Loucy (cell line): Measurements from ENCODE around the gene NUB1.

Source experiments
- H2AFZ ChIP-seq: fragments of 200-600 bp; sonication (generic); 2 replicates; pipeline ENCODE4 v1.6.0; 2016; ENCODE audit warnings: antibody characterized with exemption, mild to moderate bottlenecking, low read length, moderate library complexity
- H3F3A ChIP-seq: fragments of 200-600 bp; 2 replicates; pipeline ENCODE4 v1.6.0; 2016; ENCODE audit warnings: antibody characterized with exemption, low read depth, mild to moderate bottlenecking
- H3K27me3 ChIP-seq: fragments of 200-600 bp; sonication (generic); 2 replicates; pipeline ENCODE4 v1.6.1; 2014; ENCODE audit warnings: low read length, mild to moderate bottlenecking; ENCODE audit not compliant: insufficient read depth, poor library complexity, severe bottlenecking
- H3K36me3 ChIP-seq: fragments of 200-600 bp; sonication (generic); 2 replicates; pipeline ENCODE4 v1.6.1; 2016; ENCODE audit warnings: low read length; ENCODE audit not compliant: insufficient read depth
- H3K4me1 ChIP-seq: fragments of 200-600 bp; sonication (generic); 2 replicates; pipeline ENCODE4 v1.5.1; 2014; ENCODE audit warnings: low read length, mild to moderate bottlenecking; ENCODE audit not compliant: insufficient read depth, poor library complexity, severe bottlenecking
- H3K4me2 ChIP-seq: fragments of 200-600 bp; sonication (generic); 2 replicates; pipeline ENCODE4 v1.6.0; 2014; ENCODE audit warnings: antibody characterized with exemption, low read length, low read depth, mild to moderate bottlenecking; ENCODE audit not compliant: poor library complexity, severe bottlenecking
- H3K4me3 ChIP-seq: fragments of 200-600 bp; sonication (generic); 2 replicates; pipeline ENCODE4 v1.5.1; 2014; ENCODE audit warnings: low read length, mild to moderate bottlenecking, mixed read lengths; ENCODE audit not compliant: poor library complexity, severe bottlenecking
- H3K79me2 ChIP-seq: fragments of 200-600 bp; sonication (generic); 2 replicates; pipeline ENCODE4 v1.6.1; 2014; ENCODE audit warnings: low read length; ENCODE audit not compliant: insufficient read depth
- H3K9ac ChIP-seq: fragments of 200-600 bp; sonication (generic); 2 replicates; pipeline ENCODE4 v1.6.0; 2014; ENCODE audit warnings: mild to moderate bottlenecking, low read depth, low read length, moderate library complexity; ENCODE audit not compliant: poor library complexity, severe bottlenecking
- H3K9me2 ChIP-seq: fragments of 200-600 bp; sonication (generic); replicated peaks from 2 replicates; pipeline ENCODE4 v1.6.1; 2016; ENCODE audit warnings: low read depth, low read length, mixed read lengths
- H3K9me3 ChIP-seq: fragments of 200-600 bp; sonication (generic); 2 replicates; pipeline ENCODE4 v1.6.1; 2014; ENCODE audit warnings: mild to moderate bottlenecking, antibody characterized with exemption, low read length, low read depth; ENCODE audit not compliant: insufficient read depth
- H4K20me1 ChIP-seq: fragments of 200-600 bp; sonication (generic); 2 replicates; pipeline ENCODE4 v1.6.0; 2014; ENCODE audit warnings: antibody characterized with exemption, low read length, mild to moderate bottlenecking; ENCODE audit not compliant: insufficient read depth, poor library complexity, severe bottlenecking
- EZH2phosphoT487 ChIP-seq: fragments of 200-600 bp; IDR thresholded peaks from 2 replicates; pipeline ENCODE4 v1.6.1; 2018; ENCODE audit warnings: antibody characterized with exemption, mild to moderate bottlenecking, moderate library complexity, borderline replicate concordance
- TF ChIP-seq, protein P1 (sequence below): fragments of 200-600 bp; sonication (generic); conservative IDR thresholded peaks from 2 replicates; pipeline ENCODE4 v1.5.1; 2014; ENCODE audit warnings: mild to moderate bottlenecking, antibody characterized with exemption, low read length

Gene NUB1

DNA sequence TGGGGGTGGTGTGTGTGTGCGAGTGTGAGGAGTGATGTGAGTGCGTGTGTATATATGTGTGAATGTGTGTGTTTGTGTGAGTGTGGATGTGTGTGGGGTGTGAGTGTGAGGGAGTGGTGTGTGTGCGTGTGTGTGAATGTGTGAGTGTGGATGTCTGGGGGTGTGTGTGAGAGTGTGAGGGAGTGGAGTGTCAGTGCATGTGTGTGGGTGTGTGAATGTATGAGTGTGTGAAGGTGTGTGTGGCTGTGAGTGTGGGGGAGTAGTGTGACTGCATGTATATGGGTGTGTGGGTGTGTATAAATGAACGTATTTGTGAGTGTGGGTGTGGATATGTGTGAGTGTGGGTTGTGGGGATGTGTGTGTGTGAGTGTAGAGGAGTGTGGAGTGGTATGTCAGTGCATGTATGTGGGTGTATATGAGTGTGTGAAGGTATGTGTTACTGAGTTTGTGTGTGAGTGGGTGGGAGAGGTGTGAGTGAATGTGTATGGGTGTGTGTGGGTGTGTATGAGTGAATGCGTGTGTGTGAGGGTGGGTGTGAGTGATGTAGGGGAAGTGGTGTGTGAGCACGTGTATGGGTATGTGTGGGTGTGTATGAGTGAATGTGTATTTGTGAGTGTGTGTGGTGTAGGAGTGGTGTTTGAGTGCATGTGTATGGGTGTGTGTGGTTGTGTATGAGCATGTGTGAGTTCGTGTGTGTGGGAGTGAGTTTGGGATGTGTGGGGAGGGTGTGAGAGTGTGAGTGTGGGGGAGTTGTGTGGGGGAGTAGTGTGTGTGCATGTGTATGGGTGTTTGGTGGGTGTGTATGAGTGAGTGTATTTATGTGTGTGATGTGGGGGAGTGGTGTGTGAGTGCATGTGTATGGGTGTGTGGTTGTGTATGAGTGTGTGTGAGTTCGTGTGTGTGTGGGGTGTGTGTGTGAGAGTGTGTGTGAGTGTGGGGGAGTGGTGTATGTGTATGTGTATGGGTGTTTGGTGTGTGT, 28.5 kb upstream of the NUB1 start:
- Histone ChIP-seq H3K36me3 (no peaks in the 10 kb centered on the region), H3K9me3 (peaks cover 4% of the 10 kb centered on the region; the same call in 1 of the 2 replicates), H3K9me2 (no peaks in the 10 kb centered on the region), H3K4me3 (no peak overlapping the region), H3K4me1 (peaks cover 3% of the 10 kb centered on the region), H3K4me2 (no peak overlapping the region), H3K27me3 (no peaks in the 10 kb centered on the region), H4K20me1 (no peaks in the 10 kb centered on the region), H2AFZ (no peak overlapping the region), H3K79me2 (no peaks in the 10 kb centered on the region), H3F3A (no peaks in the 10 kb centered on the region), H3K9ac (no peak overlapping the region)
- TF ChIP-seq, protein P1, sequence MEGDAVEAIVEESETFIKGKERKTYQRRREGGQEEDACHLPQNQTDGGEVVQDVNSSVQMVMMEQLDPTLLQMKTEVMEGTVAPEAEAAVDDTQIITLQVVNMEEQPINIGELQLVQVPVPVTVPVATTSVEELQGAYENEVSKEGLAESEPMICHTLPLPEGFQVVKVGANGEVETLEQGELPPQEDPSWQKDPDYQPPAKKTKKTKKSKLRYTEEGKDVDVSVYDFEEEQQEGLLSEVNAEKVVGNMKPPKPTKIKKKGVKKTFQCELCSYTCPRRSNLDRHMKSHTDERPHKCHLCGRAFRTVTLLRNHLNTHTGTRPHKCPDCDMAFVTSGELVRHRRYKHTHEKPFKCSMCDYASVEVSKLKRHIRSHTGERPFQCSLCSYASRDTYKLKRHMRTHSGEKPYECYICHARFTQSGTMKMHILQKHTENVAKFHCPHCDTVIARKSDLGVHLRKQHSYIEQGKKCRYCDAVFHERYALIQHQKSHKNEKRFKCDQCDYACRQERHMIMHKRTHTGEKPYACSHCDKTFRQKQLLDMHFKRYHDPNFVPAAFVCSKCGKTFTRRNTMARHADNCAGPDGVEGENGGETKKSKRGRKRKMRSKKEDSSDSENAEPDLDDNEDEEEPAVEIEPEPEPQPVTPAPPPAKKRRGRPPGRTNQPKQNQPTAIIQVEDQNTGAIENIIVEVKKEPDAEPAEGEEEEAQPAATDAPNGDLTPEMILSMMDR: no peak
- TF ChIP-seq EZH2phosphoT487: no peak

DNA sequence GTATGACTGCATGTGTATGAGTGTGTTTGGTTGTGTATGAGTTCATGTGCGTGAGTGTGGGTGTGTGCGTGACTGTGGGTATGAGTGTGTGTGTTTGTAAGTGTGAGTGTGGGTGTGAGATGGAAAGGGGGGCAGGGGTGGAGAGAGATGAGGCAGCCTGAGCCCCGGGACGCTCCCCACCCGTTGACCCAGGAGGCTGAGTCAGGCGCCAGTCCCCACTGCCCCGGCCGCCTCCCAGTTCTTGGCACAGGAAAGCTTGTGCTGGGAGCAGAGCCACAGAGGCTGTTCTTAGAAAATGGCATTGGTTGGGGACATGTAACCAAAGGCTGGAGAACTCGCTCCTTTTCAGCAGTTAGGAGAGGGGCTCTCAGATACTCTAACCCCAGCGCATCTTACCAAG, 27.8 kb upstream of the NUB1 start:
- no peaks in the 10 kb centered on the region for H3K27me3 ChIP-seq
- no peaks in the 10 kb centered on the region for H3K79me2 ChIP-seq
- H3F3A ChIP-seq: no peaks in the 10 kb centered on the region
- H4K20me1 ChIP-seq: no peaks in the 10 kb centered on the region
- no peak overlapping the region for H3K9ac ChIP-seq
- peaks cover 8% of the 10 kb centered on the region; the same call in 1 of the 2 replicates for H3K9me3 ChIP-seq
- TF ChIP-seq EZH2phosphoT487: no peak
- TF ChIP-seq, protein P1: no peak
- H3K9me2 ChIP-seq: no peaks in the 10 kb centered on the region
- H2AFZ ChIP-seq: no peak overlapping the region
- peaks cover 3% of the 10 kb centered on the region for H3K4me1 ChIP-seq
- no peaks in the 10 kb centered on the region for H3K36me3 ChIP-seq
- no peak overlapping the region for H3K4me2 ChIP-seq
- no peak overlapping the region for H3K4me3 ChIP-seq

DNA sequence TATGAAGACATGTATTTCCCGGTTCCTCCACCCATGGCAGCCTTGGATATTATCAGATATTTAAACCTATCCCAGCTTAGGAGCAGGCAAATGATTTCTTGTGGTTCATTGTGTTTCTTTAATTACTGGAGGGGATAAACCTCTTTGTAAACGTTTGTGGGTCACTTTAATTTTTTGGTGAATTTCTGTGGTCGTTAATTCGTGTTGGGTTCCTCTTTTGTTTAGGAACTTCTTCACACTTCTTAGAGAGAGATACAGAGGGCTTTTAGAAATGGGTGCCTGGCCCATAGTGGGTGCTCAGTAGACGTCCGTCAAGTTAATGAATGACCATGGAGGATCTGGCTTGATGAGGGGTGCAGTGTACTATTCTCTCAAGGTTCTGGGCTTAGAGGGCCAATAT, 27.2 kb upstream of the NUB1 start:
- Histone ChIP-seq H4K20me1 (no peaks in the 10 kb centered on the region), H3K4me1 (no peaks in the 10 kb centered on the region), H3K36me3 (no peaks in the 10 kb centered on the region), H3K4me3 (no peak overlapping the region), H3K79me2 (no peaks in the 10 kb centered on the region), H3K9me2 (no peaks in the 10 kb centered on the region), H3K4me2 (no peak overlapping the region), H3F3A (no peaks in the 10 kb centered on the region), H2AFZ (peak overlapping the region; percentile 70; the same call in 1 of the 2 replicates), H3K27me3 (no peaks in the 10 kb centered on the region), H3K9me3 (peaks cover 13% of the 10 kb centered on the region), H3K9ac (no peak overlapping the region)
- TF ChIP-seq EZH2phosphoT487: no peak
- TF ChIP-seq, protein P1: no peak
